Kidney (tissue), 14 donors: ENCODE measurements around the gene ROR2. TPM values are rescaled to one million over a fixed set of nuclear protein-coding genes. Genes with fewer than 3 reads are reported as not detected.
"Not testable (repeated sequence)": the region's sequence is repeated elsewhere in the genome, so short reads cannot be mapped to it uniquely, and the experiment has no call there.

Experiments used
- DNase-seq, 5 donors: peaks; one replicate each; pipeline ENCODE4 v3.0.0-alpha.2; 2013 to 2020
- FAIRE-seq: peaks from 2 replicates; lab custom pipeline; 2012; peaks lifted over from hg19 to GRCh38; lab: Jason Lieb, UNC
- H3K27ac ChIP-seq, 2 donors: one replicate each; pipeline ENCODE4 v1.7.0; 2013; ENCODE audit warnings: low read depth in 2 of 2, low read length in 2 of 2, inconsistent platforms in 1 of 2
- H3K27me3 ChIP-seq: one replicate; pipeline ENCODE4 v1.7.1; 2013; ENCODE audit warnings: low read length, inconsistent platforms; ENCODE audit not compliant: control insufficient read depth, insufficient read depth
- H3K36me3 ChIP-seq, 3 donors: one replicate each; pipeline versions ENCODE4 v1.7.0 to v1.7.1; 2013; ENCODE audit warnings: low read length in 3 of 3, control low read depth in 1 of 3, inconsistent platforms in 1 of 3; ENCODE audit not compliant: insufficient read depth in 3 of 3, control insufficient read depth in 2 of 3
- H3K4me1 ChIP-seq, 3 donors: one replicate each; pipeline versions ENCODE4 v1.7.0 to v1.7.1; 2013; ENCODE audit warnings: low read length in 3 of 3, inconsistent platforms in 1 of 3, low read depth in 1 of 3; ENCODE audit not compliant: control insufficient read depth in 2 of 3, insufficient read depth in 2 of 3
- H3K4me3 ChIP-seq, 3 donors: one replicate each; pipeline versions ENCODE4 v1.7.0 to v1.8.1; 2013; ENCODE audit warnings: low read length in 3 of 3, control low read depth in 1 of 3, inconsistent platforms in 1 of 3
- H3K9ac ChIP-seq, 3 donors: one replicate each; pipeline versions ENCODE4 v1.7.0 to v1.7.1; 2013; ENCODE audit warnings: low read length in 3 of 3, control low read depth in 1 of 3, inconsistent platforms in 1 of 3
- H3K9me3 ChIP-seq, 3 donors: one replicate each; pipeline versions ENCODE4 v1.7.0 to v1.7.1; 2013; ENCODE audit warnings: low read length in 3 of 3, control low read depth in 1 of 3, inconsistent platforms in 1 of 3; ENCODE audit not compliant: control insufficient read depth in 2 of 3, insufficient read depth in 1 of 3
- intact Hi-C: fragments of 100-400 bp; cut with DNase I; formaldehyde crosslinking; loops from one replicate; pipeline ENCODE4 v1.11.1; 2022
- polyA plus RNA-seq: library from polyadenylated mRNA; stranded (reverse); fragments of 350-450 nt; fragmentation: Illumina TruSeq; extraction: RNeasy Lipid Tissue Mini Kit (QIAGEN cat#74804); gene quantifications from one replicate; pipeline ENCODE4 v1.2.3, GENCODE V29; 2014; ENCODE audit warnings: low read depth, low replicate concordance; ENCODE audit not compliant: insufficient read depth
- total RNA-seq: library from RNA; stranded (reverse); fragmentation: NEBNext Ultra II Directional; extraction: Animal tissue kit (Norgen Biotek cat#: 25700); gene quantifications from one replicate; pipeline ENCODE4 v1.2.1, GENCODE V29; 2021
- TF ChIP-seq, protein P1 (sequence below): IDR thresholded peaks from 3 replicates; pipeline ENCODE4 v1.5.1; 2012; ENCODE audit warnings: mild to moderate bottlenecking, moderate library complexity, borderline replicate concordance; ENCODE audit not compliant: insufficient read depth; ENCODE audit errors: extremely low read depth
- donor health status: control.
- donor health status: control.
- donor health status: control.
- donor health status: control.
- donor health status: control.
- donor health status: DM: yes; HTN: yes; CAD: no.
- donor health status: Normal renal cell carcinoma (clear cell type).

The ROR2 gene
- total and polyA plus RNA-seq, 2 donors from 2014 or later, result 1.5 to 5.7 TPM

GRCh38 chr9:91799113-91799744, 150.8 kb downstream of the ROR2 start:
- FAIRE-seq (no peak), DNase-seq (peak in 1 of 5 donors; percentile 53)
- Histone ChIP-seq H3K27me3 (no peaks in the 10 kb centered on the region), H3K9me3 (no peaks in the 10 kb centered on the region), H3K36me3 (no peaks in the 10 kb centered on the region), H3K27ac (no peak overlapping the region), H3K4me1 (no peaks in the 10 kb centered on the region), H3K4me3 (no peak overlapping the region), H3K9ac (no peak overlapping the region)
- TF ChIP-seq, protein P1, sequence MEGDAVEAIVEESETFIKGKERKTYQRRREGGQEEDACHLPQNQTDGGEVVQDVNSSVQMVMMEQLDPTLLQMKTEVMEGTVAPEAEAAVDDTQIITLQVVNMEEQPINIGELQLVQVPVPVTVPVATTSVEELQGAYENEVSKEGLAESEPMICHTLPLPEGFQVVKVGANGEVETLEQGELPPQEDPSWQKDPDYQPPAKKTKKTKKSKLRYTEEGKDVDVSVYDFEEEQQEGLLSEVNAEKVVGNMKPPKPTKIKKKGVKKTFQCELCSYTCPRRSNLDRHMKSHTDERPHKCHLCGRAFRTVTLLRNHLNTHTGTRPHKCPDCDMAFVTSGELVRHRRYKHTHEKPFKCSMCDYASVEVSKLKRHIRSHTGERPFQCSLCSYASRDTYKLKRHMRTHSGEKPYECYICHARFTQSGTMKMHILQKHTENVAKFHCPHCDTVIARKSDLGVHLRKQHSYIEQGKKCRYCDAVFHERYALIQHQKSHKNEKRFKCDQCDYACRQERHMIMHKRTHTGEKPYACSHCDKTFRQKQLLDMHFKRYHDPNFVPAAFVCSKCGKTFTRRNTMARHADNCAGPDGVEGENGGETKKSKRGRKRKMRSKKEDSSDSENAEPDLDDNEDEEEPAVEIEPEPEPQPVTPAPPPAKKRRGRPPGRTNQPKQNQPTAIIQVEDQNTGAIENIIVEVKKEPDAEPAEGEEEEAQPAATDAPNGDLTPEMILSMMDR, result no peak
- intact Hi-C loops, result no loop called here

DNA sequence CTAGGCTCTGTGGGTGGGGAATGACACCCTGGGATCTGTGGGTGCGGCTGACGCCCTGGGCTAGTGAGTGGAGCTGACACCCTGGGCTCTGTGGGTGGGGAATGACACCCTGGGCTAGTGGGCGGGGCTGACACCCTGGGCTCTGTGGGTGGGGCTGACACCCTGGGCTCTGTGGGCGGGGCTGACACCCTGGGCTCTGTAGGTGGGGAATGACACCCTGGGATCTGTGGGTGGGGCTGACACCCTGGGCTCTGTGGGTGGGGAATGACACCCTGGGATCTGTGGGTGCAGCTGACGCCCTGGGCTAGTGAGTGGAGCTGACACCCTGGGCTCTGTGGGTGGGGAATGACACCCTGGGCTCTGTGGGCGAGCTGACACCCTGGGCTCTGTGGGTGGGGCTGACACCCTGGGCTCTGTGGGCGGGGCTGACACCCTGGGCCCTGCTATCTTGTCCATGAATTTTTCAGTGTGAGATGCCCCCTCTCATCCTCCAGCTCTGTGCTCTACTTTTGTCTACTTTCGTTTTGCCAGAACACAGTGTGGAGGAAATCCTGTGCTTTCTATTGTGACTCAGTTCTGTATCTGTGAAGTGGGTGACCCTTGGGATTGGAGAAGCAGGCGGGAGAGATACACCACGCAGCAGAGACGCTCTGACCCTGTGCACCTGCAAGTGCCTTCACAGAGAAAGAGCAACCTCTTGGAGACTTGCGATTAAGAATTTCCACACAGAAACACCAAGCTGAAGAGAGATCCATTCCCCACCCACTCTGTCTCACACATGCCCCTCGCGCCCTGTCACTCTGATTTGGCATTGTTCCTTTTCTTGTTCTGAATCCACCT, 151.5 kb downstream of the ROR2 start:
- FAIRE-seq, H3K9ac ChIP-seq, H3K27ac ChIP-seq, H3K9me3 ChIP-seq, H3K4me3 ChIP-seq, DNase-seq, H3K4me1 ChIP-seq, intact Hi-C loops, H3K27me3 ChIP-seq, H3K36me3 ChIP-seq: not testable (repeated sequence)

GRCh38 chr9:91797517-91797916, 152.5 kb downstream of the ROR2 start:
- H3K36me3 ChIP-seq, H3K4me1 ChIP-seq, H3K9ac ChIP-seq, H3K9me3 ChIP-seq, H3K27me3 ChIP-seq, DNase-seq, FAIRE-seq, H3K27ac ChIP-seq, intact Hi-C loops, H3K4me3 ChIP-seq: not testable (repeated sequence)

- H3K27me3 ChIP-seq, H3K9ac ChIP-seq, intact Hi-C loops, H3K27ac ChIP-seq, H3K4me3 ChIP-seq, H3K4me1 ChIP-seq, H3K9me3 ChIP-seq, DNase-seq, FAIRE-seq, H3K36me3 ChIP-seq: not testable (repeated sequence)
Observed at GRCh38 chr9:91796516-91796915, 153.5 kb downstream of the ROR2 start.
